KOPT-K1 (cell line): ENCODE data around the gene NOS1.

Source experiments
- H3K27ac ChIP-seq: fragments of 200-600 bp; sonication (generic); 2 replicates; pipeline ENCODE4 v1.5.1; 2016; ENCODE audit warnings: antibody characterized with exemption, mild to moderate bottlenecking, low read depth, low read length; ENCODE audit not compliant: poor library complexity, severe bottlenecking
- H3K36me3 ChIP-seq: fragments of 200-600 bp; sonication (generic); 2 replicates; pipeline ENCODE4 v1.5.1; 2017; ENCODE audit warnings: antibody characterized with exemption, mild to moderate bottlenecking, low read length, moderate library complexity; ENCODE audit not compliant: insufficient read depth
- H3K9me3 ChIP-seq: fragments of 200-600 bp; sonication (generic); 2 replicates; pipeline ENCODE4 v1.5.1; 2017; ENCODE audit warnings: antibody characterized with exemption, low read length, mild to moderate bottlenecking; ENCODE audit not compliant: insufficient read depth, poor library complexity, severe bottlenecking

Gene NOS1

DNA sequence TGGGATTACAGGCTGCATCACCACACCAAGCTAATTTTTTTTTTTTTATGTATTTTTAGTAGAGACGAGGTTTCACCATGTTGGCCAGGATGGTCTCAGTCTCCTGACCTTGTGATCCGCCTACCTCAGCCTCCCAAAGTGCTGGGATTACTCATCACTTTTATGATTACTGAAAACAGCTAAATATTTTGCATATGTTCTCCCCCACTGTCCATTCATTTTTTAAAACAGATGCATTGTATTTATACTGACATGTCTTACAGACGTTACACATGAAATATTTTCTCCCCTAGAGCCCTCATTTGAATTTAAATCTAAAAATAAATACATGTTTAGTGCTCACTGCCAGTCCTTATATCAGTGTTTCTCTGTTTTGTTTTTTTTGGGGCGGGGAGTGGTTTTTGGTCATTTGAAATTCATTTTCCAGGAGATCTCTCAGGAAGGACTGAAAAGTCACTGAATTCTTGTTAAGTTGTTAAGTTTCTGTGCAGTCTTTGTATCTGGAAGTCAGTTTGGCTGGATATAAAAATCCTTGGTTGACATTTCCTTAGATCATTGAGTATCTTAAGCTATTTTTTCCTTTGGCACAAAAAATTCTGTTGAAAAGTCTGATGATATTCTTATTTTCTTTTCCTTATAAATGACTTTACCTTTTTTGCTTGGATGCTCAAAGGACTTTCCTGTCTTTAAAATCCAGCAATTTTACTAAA lies 180.5 kb downstream of the NOS1 start:
- peaks cover 22% of the 10 kb centered on the region for H3K9me3 ChIP-seq
- peaks cover 99% of the 10 kb centered on the region for H3K36me3 ChIP-seq
- H3K27ac ChIP-seq: no peak overlapping the region

DNA sequence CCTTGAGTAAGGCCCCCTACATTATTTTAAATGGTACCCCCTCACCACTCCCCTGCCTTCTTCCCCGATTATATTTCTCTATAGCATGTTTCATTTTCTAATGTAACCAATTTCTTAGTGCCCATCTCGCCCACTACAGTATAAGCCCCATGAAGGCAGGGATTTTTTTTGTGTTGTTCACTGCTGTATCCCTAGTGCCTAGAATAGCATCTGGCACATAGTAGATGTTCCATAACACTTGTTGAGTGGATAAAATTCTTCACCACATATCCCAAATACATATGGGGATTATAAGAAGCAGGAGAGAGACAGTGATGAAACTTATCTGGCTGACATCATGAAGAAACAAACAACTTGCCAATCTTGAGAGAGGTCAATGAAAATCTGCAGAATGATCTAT lies 182.7 kb downstream of the NOS1 start:
- peaks cover 22% of the 10 kb centered on the region for H3K9me3 ChIP-seq
- H3K36me3 ChIP-seq: peaks cover 99% of the 10 kb centered on the region
- no peak overlapping the region for H3K27ac ChIP-seq

DNA sequence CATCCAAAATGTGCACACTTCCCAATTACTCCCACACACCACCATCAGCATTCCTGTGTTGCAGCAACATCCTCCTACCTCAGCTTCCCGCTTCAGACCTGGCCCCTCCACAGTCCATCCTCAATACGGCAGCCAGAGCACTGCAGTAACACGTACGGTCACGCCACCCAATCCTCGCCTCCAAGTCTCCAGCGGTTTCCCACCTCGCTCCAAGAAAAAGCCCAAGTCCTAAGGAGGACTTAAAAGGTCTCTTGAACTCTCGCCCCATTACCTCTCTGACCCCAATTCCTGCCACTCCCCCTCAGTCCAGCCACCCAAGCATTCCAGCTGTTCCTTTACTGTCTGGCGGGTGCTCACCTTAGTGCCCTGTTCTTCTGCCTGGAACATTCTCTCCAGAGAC lies 183.1 kb downstream of the NOS1 start:
- H3K36me3 ChIP-seq: peaks cover 99% of the 10 kb centered on the region

DNA sequence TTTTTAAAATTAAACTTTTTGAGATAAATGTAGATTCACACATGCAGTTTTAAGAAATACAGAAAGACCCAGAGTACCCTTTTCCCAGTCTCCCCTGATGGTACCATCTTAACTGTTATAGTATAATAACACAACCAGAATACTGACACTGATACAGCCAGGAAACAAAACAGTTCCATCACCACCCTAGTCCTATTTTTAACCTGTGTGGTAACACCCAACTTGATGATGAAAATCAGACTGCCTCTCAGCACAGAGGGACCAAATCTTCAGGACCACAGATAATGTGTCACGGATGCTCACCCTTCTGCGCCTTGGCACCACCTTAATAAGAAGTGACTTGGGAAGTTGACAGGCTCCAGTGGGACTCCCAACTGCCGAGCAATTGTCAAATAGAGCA lies 189.3 kb downstream of the NOS1 start:
- Histone ChIP-seq H3K36me3 (peaks cover 99% of the 10 kb centered on the region), H3K27ac (no peak overlapping the region), H3K9me3 (no peaks in the 10 kb centered on the region)

More for the DNA sequence above, 183.1 kb downstream of the NOS1 start:
- peaks cover 22% of the 10 kb centered on the region for H3K9me3 ChIP-seq
- H3K27ac ChIP-seq: no peak overlapping the region

DNA sequence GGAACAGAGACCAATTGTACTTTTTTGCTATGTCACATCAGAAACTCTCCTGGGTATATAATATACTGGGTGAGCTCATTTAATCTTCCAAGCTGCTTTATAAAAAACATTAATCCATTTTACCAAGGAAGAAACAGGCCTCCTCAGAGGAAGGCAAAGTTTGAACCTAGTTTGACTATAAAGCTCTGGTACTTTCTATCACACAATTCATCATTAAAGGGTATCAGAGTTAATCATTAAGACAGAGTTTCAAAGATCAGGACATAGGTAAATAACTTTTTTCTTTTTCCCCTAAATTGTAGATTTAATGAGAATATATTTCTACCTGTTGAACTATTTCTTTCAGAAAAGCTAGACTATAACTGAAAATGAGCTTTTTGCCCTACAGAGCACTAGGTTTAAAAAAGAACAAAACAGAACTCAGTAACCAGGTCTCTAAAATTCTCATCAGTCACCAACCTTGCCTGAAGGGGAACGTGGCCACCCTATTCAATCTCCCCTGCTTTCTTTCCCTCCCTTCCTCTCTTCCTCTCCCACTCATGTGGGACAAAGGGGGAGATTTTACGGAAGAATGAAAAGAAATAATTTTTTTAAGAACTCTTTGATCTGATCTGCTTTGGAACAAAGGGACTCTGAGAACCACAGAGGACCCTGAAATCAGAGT lies 189.8 kb downstream of the NOS1 start:
- Histone ChIP-seq H3K36me3 (peaks cover 99% of the 10 kb centered on the region), H3K9me3 (no peaks in the 10 kb centered on the region), H3K27ac (no peak overlapping the region)

DNA sequence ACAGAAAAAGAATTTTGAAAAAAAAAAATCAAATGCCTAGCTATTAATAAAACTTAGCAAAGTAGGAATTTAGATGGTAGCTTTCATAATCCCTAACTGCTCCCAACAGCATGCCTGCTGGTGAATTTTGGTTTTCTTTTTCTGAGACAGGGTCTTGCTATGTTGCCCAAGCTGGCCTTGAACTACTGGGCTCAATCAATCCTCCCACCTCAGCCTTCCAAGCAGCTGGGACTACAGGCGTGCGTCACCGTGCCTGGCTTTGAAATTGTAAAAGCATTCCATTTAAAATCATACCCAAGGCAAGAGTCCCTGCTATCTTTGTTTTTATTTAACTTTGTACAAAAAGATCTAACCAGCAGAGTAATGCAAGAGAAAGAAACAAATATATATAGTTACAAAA lies 191.9 kb downstream of the NOS1 start:
- no peak overlapping the region for H3K27ac ChIP-seq

DNA sequence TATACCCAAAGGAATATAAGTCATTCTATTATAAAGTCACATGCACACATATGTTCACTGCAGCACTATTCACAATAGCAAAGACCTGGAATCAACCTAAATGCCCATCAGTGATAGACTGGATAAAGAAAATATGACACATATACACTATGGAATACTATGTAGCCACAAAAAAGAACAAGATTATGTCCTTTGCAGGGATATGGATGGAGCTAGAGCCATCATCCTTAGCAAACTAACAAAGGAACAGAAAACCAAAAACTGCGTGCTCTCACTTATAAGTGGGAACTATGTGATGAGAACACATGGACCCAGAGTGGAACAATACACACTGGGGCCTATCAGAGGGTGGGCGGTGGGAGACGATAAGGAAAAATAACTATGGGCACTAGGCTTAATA lies 192.4 kb downstream of the NOS1 start:
- Histone ChIP-seq H3K27ac (no peak overlapping the region), H3K9me3 (no peaks in the 10 kb centered on the region), H3K36me3 (peaks cover 99% of the 10 kb centered on the region)

More for the DNA sequence above, 191.9 kb downstream of the NOS1 start:
- Histone ChIP-seq H3K36me3 (peaks cover 99% of the 10 kb centered on the region), H3K9me3 (no peaks in the 10 kb centered on the region)

DNA sequence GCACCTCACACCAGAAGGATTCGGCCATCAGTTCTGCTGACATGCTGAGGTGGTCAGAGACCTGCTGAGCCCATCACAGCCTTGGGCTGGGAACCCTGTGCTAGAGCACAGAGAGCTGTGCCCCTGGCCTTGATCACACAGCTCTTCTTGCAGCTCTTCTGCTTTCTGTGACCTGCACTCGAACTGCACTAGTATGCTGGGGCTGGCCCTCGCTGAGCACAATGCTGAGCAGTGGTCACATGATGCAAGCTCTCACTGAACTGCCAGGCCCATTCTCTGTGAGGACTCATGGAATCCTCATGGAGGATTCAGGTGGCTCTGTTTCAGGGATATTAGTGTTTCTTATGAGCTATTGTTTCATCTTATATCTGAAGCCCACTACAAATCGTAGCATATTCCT lies 193.7 kb downstream of the NOS1 start:
- Histone ChIP-seq H3K9me3 (no peaks in the 10 kb centered on the region), H3K36me3 (peaks cover 99% of the 10 kb centered on the region), H3K27ac (no peak overlapping the region)

DNA sequence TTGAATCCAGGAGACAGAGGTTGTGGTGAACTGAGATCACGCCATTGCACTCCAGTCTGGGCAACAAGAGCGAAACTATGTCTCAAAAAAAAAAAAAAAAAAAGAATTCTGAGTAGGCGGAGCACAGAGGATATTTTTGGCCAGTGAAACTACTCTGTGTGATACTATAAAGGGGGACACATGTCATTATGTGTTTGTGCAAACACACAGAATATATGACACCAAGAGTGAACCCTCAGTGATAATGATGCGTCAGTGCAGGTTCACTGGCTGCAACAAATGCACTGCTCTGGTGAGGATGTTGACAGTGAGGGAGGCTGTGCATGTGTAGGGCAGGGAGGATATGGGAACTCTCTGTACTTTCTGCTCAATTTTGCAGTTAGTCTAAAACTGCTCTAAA lies 195.3 kb downstream of the NOS1 start:
- Histone ChIP-seq H3K36me3 (peaks cover 99% of the 10 kb centered on the region), H3K27ac (no peak overlapping the region), H3K9me3 (no peaks in the 10 kb centered on the region)

DNA sequence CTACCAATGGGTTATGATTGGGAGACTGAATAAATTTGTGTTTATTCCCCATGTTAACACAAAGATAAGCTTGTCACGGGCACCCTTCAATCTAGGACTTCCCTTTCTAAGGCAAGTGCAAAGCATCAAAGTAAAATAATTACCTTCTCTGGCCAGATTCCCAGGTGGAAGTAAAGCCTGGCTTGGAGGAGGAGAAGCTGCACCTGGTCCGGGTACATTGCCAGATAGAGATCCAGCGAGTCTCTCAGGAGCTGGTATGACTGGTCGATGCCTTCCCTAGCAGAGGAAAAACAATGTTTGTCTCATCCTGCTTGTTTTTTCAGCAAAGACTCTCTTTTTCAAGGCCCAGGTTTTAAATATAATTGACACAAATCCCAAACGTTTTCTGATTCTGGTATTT lies 196.1 kb downstream of the NOS1 start:
- peaks cover 99% of the 10 kb centered on the region for H3K36me3 ChIP-seq
- no peaks in the 10 kb centered on the region for H3K9me3 ChIP-seq
- no peak overlapping the region for H3K27ac ChIP-seq

DNA sequence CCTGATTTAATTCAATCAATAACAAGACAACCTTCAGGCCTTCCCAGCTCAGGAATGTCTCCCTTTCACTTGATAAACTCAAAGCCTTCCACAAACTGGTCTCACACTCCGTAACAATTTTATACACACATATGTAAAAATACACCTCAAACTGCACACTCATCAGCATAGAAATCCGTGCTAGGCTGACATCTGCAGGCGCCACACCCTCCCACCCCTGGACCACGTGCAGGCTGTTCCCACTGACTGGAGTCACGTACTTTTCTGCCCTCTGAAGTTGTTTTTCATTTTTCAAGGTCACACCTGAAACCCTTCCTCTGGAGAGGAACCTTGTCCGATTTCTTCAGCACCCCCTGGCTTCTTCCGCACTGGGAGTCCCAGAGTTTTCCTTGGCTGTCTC lies 198.8 kb downstream of the NOS1 start:
- H3K9me3 ChIP-seq: no peaks in the 10 kb centered on the region
- no peak overlapping the region for H3K27ac ChIP-seq
- peaks cover 100% of the 10 kb centered on the region for H3K36me3 ChIP-seq

DNA sequence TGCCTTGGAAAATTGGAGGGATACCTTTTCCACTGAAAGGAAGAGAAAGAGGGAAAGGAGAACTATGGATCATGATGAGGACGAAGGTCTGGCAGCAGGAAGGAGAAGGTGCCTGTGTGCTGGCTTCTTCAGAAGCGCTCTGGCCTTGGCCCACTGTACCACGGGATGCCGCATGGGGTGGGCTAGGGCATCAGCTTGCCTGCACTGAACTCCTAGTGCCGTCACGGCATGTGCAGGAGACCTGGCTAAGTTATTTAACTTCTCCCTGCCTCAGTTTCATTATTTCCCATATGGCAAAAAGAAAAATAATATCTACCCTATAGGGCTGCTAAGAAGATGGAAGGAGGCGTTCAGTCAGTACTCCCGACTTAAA lies 199.3 kb downstream of the NOS1 start:
- H3K27ac ChIP-seq: peak overlapping the region; percentile 31
- H3K36me3 ChIP-seq: peaks cover 100% of the 10 kb centered on the region
- H3K9me3 ChIP-seq: no peaks in the 10 kb centered on the region

DNA sequence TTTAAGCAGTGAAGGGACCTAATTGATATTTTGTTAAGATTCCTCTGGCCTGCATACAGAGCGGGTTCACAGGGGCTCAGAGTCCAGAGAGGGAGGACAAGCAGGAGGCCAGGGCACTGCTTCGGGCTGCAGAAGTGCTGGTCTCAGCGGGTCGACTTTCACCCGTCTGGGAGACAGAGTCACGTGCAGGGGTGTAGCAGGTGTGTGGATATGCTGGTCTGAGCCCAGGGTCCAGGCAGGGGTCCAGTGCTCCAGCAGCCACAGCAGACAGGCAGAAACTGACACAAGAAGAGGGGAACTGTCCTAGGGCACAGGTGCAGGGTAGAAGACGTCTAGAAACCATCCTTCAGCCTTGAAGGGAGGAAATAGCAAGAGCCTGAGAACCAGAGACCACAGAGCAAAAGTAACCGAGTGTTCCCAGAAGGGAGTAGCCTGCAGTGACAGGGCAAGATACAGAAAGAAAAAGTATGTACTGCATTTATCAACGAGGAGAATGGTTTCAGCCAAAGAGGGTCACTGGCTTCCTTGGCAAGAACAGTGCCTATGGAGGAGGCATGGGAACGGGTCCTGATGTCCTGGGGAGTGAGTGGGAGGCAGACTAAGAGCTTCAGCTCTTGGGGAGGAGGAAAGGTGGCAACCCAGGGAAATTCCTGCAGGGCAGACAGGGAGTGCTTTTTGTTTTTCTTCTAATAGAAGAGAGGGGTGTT lies 199.8 kb downstream of the NOS1 start:
- Histone ChIP-seq H3K36me3 (peaks cover 100% of the 10 kb centered on the region), H3K9me3 (no peaks in the 10 kb centered on the region), H3K27ac (peak overlapping the region; percentile 31)

DNA sequence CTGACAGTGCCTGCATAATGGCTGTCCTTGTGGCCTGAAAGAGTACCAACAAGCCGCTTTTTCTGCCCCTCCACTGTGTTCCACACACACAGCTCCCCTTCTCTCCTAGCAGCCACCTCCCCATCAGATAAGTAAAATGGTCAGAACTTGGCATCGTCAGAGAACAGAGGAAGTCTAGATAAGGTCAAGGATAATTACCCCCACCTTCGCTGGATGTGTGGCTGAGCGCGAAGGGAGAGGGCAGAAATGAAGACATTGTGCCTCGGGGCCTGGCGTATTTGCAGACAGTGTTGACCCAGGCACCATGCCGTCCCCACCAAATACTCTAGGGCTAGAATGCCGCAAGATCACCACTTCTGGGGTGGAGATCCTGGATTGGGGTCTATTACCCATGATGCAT lies 201.8 kb downstream of the NOS1 start:
- Histone ChIP-seq H3K9me3 (no peaks in the 10 kb centered on the region), H3K27ac (no peak overlapping the region), H3K36me3 (peaks cover 100% of the 10 kb centered on the region)

DNA sequence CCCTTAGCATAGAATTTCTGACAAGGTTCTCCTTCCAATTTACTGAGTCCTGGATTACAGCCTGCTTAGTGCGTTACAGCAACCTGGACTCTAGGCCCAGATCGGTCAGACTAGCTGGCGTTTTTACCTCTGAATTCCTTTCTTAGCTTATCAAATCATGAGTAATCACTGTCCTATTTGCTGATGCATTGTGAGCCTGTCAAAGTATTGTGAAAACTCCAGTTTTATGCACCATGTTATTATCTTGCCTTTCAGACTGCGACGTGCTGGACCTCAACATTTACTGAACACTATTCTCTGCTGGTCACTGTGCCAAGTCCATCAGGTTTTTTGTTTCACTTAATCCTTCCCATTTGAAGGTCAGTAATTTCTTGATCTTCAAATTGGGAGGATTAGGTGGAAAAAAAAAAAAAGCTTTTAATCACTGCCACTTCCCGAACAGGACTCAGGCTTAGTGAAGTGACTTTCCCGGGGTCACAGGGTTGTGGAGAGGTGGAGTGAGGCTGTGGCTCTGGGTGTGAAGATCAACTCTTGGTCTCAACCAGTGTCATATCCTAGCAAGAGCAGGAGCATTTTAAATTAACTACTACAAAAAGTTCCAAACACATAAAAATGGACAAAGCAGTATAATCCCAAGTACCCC lies 202.4 kb downstream of the NOS1 start:
- no peaks in the 10 kb centered on the region for H3K9me3 ChIP-seq
- peaks cover 100% of the 10 kb centered on the region for H3K36me3 ChIP-seq
- H3K27ac ChIP-seq: no peak overlapping the region
